IPS DF 4.7 (cell line): ENCODE measurements around the gene VN1R5.

Experiments used
- DNase-seq: peaks from one replicate; pipeline ENCODE4 v3.0.0-alpha.2; 2013; ENCODE audit warnings: low spot score; ENCODE audit errors: extremely low read depth

VN1R5 gene

GRCh38 chr1:247300491-247301175 lies 44.8 kb downstream of the VN1R5 start:
- DNase-seq, result no peak

GRCh38 chr1:247301176-247301540 lies 45.3 kb downstream of the VN1R5 start:
- no peak for DNase-seq

- no peak for DNase-seq
Measured at GRCh38 chr1:247303216-247303615, 47.3 kb downstream of the VN1R5 start.

DNA sequence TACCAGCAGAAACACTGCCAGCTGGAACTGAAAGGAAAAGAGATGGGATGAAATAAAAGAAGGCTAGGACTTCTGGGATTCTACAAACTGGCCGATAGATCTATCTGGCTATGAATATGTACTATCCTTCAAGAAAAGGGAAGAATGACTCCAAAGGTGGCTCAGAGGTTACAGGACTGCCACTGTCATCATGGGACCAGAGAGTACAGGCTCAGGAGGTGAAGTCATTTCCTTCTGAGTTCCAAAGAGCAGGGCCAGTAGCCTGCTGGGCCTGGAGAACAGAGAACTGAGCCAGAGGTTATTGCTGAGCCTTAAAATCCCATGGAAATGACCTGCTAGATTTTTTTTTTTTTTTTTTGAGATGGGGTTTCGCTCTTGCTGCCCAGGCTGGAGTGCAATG lies 48.2 kb downstream of the VN1R5 start:
- DNase-seq, result no peak
